T-helper 1 cell treated with Interleukin-12 subunit alpha and Interleukin-12 subunit beta and Interleukin-4 antibody, amounts not matched to agents 30 ng/mL and 1 ng/mL, for 36 hours (primary cell): ENCODE data around the gene AVPR2. TPM values are rescaled to one million over a fixed set of nuclear protein-coding genes. Genes with fewer than 3 reads are reported as not detected.

Experiments
- intact Hi-C: fragments of 100-400 bp; cut with micrococcal nuclease; formaldehyde crosslinking; loops from one replicate; pipeline ENCODE4 v1.15.1; 2024
- total RNA-seq: library from RNA; stranded (reverse); gene quantifications from 2 replicates; pipeline ENCODE4 v1.2.3, GENCODE V29; 2022

The AVPR2 gene
- total RNA-seq, 1 donor from 2014 or later = not detected

GRCh38 chrX:153947009-153947769 is 42.7 kb downstream of the AVPR2 start:
- intact Hi-C loops = loop anchor here (1.0 to 5.0 kb wide), 5 partner anchors 23 to 475 kb away; partner anchors contain the start of genes HAUS7, HCFC1 and PLXNB3

- intact Hi-C loops = loop anchor here (5.0 kb wide), 1 partner anchor 476 kb away; the partner anchor contains the start of gene HAUS7
These were observed 43.6 kb downstream of the AVPR2 start for GRCh38 chrX:153948002-153948466.

DNA sequence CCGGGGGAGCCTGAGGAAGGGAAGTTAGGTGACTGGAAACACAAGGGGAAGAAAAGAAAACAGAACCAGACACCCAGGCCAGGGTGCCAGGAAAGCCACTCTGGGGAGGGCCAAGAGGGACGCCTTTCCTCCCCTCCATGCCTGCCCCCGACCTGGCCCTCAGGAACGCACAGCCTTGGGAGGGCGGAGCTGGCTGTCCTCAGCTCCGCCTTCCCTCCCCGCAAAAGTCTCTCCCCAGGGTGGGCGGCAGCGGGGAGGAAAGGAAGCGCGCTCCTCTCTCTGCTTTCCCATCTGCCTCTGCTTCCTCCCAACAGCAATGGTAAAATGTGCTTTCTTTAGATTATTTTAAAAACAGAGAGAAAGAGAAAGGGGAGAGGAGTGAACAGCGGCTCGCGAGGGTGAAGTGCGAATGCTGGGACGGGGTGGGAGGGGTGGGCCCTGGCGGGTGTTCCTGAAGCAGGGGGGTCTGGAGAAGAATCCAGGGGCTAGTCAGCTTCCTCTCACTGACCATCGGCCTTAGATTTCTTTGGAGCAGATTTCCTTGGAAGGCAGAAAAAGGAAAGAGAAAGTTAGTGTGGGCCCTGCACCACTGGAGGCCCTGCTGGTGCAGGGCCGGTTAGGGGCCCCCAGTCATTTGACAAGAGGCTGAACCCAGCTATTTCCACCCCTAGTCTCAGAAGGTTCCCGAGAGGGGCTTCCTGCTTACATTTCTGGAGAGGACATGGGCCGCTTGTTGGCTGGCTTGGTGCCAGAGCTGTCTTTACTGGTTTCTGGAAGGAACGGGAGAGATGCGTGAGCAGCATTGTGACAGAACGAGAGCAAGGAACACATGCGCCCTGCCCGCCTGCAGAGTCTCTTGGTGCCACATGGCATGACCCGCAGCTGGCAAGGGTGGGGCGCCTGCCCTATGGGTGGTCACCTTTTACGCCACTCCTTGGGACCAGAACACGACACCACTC is 44.7 kb downstream of the AVPR2 start:
- intact Hi-C loops = loop anchor here (5.0 kb wide), 1 partner anchor 477 kb away; the partner anchor contains the start of gene HAUS7

GRCh38 chrX:153950127-153950526 is 45.7 kb downstream of the AVPR2 start:
- intact Hi-C loops = no loop called here

- intact Hi-C loops = no loop called here
These were observed 47.4 kb downstream of the AVPR2 start for GRCh38 chrX:153951683-153952372.

DNA sequence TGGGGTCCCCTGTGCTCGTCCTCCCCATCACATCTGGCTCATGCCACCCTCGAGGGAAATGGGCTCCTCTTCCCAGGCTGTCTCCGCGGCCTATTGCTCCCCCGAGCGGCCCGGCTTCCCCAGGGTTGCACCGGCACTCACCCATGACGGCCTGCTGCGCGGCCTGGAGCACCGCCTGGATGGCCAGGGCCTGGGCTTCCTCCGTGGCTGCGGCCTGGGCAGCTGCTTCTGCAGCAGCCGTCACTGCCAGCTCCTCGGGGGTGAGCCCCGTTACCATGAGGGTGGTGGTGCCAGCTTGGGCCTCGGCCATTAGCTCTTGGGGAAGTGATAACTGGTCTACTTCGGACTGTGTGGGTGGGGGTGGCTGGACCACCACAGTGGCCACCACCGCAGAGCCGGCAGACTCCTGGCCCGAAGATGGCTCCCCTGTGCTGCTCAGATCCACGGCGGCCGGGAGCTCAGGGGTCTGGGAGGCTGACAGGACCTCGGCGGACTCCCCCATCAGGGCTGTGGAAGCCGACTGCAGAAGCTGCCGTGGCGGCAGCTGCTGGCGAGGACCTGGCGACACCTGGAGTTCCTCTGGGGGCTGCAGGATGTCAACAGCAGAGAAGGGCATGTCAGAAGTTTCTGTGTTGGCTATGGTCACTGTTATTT is 48.0 kb downstream of the AVPR2 start:
- intact Hi-C loops = loop anchor here (1.0 kb wide), 1 partner anchor 188 kb away; the partner anchor contains the start of gene PLXNB3

GRCh38 chrX:153953342-153953830 is 48.9 kb downstream of the AVPR2 start:
- intact Hi-C loops = loop anchor here (1.0 kb wide), 1 partner anchor 189 kb away; the partner anchor contains the start of gene PLXNB3

DNA sequence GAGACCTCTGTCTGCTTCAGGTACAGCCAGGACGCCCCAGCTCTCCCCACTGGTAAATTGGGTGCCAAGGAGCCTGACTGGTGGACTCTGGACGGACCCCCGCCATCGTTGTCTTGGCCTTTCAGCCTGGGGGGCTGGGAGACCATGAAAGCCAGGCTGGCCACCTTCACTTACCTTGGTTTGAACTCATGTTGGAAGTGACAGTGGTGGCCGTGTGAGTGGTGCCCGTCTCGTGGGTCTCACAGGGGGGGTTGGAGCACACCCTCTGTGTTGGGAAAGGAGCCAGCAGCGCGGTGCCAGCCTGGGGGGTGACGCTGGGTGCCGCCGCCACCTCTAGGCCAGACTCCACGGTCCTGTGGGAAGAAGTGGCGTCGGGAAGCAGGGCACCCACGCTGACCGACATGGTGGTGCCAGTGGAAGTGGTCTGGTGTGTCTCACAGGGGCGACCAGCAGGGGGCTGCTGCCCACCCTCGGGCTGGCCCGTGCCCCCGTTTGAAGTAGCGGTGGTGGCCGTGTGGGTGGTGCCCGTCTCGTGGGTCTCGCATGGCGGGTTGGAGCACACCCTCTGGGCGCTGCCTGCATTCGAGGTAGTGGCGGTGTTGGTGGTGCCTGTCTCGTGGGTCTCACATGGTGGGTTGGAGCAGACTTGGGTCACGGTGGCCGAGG is 49.6 kb downstream of the AVPR2 start:
- intact Hi-C loops = loop anchor here (1.0 to 2.0 kb wide), 2 partner anchors 15 to 190 kb away; partner anchors contain the start of gene PLXNB3

- intact Hi-C loops = loop anchor here (2.0 kb wide), 1 partner anchor 14 kb away; no protein-coding TSS in a partner anchor
These were observed 50.2 kb downstream of the AVPR2 start for GRCh38 chrX:153954558-153955227.

- intact Hi-C loops = loop anchor here (2.0 kb wide), 1 partner anchor 14 kb away; no protein-coding TSS in a partner anchor
These were observed 50.8 kb downstream of the AVPR2 start for GRCh38 chrX:153955228-153955732.

GRCh38 chrX:153956044-153956907 is 51.8 kb downstream of the AVPR2 start:
- intact Hi-C loops = no loop called here

Other genes starting within 250 kb of the AVPR2 start
- not detected in 2 replicates for gene PNCK, start 230.9 kb upstream of the AVPR2 start, total RNA-seq
- gene SLC6A8, start 216.7 kb upstream of the AVPR2 start, total RNA-seq = 2.3 and 3.1 TPM in 2 replicates
- gene BCAP31, start 180.3 kb upstream of the AVPR2 start, total RNA-seq = 168 and 173 TPM in 2 replicates
- 17.8 and 19.3 TPM in 2 replicates for gene ABCD1, start 179.8 kb upstream of the AVPR2 start, total RNA-seq
- 0.34 and 0.80 TPM in 2 replicates for gene PLXNB3, start 140.4 kb upstream of the AVPR2 start, total RNA-seq
- not detected in 2 replicates for gene SRPK3, start 123.6 kb upstream of the AVPR2 start, total RNA-seq
- gene IDH3G, start 110.3 kb upstream of the AVPR2 start, total RNA-seq = 72.0 and 74.2 TPM in 2 replicates
- 286 and 299 TPM in 2 replicates for gene SSR4, start 110.0 kb upstream of the AVPR2 start, total RNA-seq
- gene PDZD4, start 74.1 kb upstream of the AVPR2 start, total RNA-seq = 0.39 and 0.66 TPM in 2 replicates
- 8.0 and 9.7 TPM in 2 replicates for gene L1CAM, start 18.5 kb upstream of the AVPR2 start, total RNA-seq
- gene ARHGAP4, start 21.6 kb downstream of the AVPR2 start, total RNA-seq = 281 and 285 TPM in 2 replicates
- 87.4 and 88.4 TPM in 2 replicates for gene NAA10, start 30.4 kb downstream of the AVPR2 start, total RNA-seq
- gene RENBP, start 40.0 kb downstream of the AVPR2 start, total RNA-seq = 24.8 and 30.3 TPM in 2 replicates
- 107 and 111 TPM in 2 replicates for gene HCFC1, start 67.1 kb downstream of the AVPR2 start, total RNA-seq
- gene TMEM187, start 68.1 kb downstream of the AVPR2 start, total RNA-seq = 5.2 and 5.8 TPM in 2 replicates
- 131 and 144 TPM in 2 replicates for gene IRAK1, start 115.2 kb downstream of the AVPR2 start, total RNA-seq
- 69.8 and 71.4 TPM in 2 replicates for gene MECP2, start 193.0 kb downstream of the AVPR2 start, total RNA-seq
- gene OPN1LW, start 239.6 kb downstream of the AVPR2 start, total RNA-seq = not detected in 2 replicates